HEK293T (cell line): ENCODE data around the gene CPSF7.

Source experiments
- BHLHE40 ChIP-seq: fragments of 450-650 bp; IDR thresholded peaks from 2 replicates; pipeline ENCODE4 v1.6.1; 2016; ENCODE audit warnings: mild to moderate bottlenecking, moderate library complexity, borderline replicate concordance
- CTBP1 ChIP-seq: fragments of 450-650 bp; IDR thresholded peaks from 2 replicates; pipeline ENCODE4 v1.6.1; 2016; ENCODE audit warnings: borderline replicate concordance
- ELF4 ChIP-seq: fragments of 450-650 bp; IDR thresholded peaks from 2 replicates; pipeline ENCODE4 v1.6.1; 2017; ENCODE audit warnings: antibody characterized with exemption
- FOXA1 ChIP-seq: fragments of 450-650 bp; IDR thresholded peaks from 2 replicates; pipeline ENCODE4 v1.6.1; 2016; ENCODE audit warnings: mild to moderate bottlenecking
- FOXM1 ChIP-seq: fragments of 450-650 bp; IDR thresholded peaks from 2 replicates; pipeline ENCODE4 v1.6.1; 2017; ENCODE audit warnings: mild to moderate bottlenecking, borderline replicate concordance
- PKNOX1 ChIP-seq: fragments of 450-650 bp; IDR thresholded peaks from 2 replicates; pipeline ENCODE4 v1.6.1; 2016
- SP1 ChIP-seq: fragments of 450-650 bp; IDR thresholded peaks from 2 replicates; pipeline ENCODE4 v1.6.1; 2017
- SUZ12 ChIP-seq: fragments of 450-650 bp; IDR thresholded peaks from 2 replicates; pipeline ENCODE4 v1.6.1; 2016; ENCODE audit warnings: mild to moderate bottlenecking

- TF ChIP-seq FOXA1 (no peak), FOXM1 (no peak), SP1 (no peak), BHLHE40 (no peak), PKNOX1 (no peak), CTBP1 (no peak), SUZ12 (no peak), ELF4 (no peak)
These were observed 28.6 kb downstream of the CPSF7 start for GRCh38 chr11:61401173-61401572.
